Heart left ventricle (tissue), 16 donors: ENCODE measurements around the gene MAPK8IP2. TPM values are rescaled to one million over a fixed set of nuclear protein-coding genes. Genes with fewer than 3 reads are reported as not detected.
A peak's percentile ranks its signal among the peaks of the same experiment; 100 is the strongest.

ENCODE experiments used
- ATAC-seq, 4 donors: fragments of 200-7000 bp; cut with Tn5 transposase; one replicate each; pipeline ENCODE4 v1.9.1; 2020 to 2022; ENCODE audit warnings: moderate library complexity in 4 of 4, mild to moderate bottlenecking in 3 of 4, moderate number of reproducible peaks in 1 of 4
- DNase-seq, 5 donors: peaks; one replicate each; pipeline ENCODE4 v3.0.0-alpha.2; 2020
- H3K27ac ChIP-seq, 12 donors: fragments of 200-600 bp; sonication (generic) in 4 of 12; one replicate each; pipeline versions ENCODE4 v1.5.0 to v1.8.0; 2016 to 2022; ENCODE audit warnings: mild to moderate bottlenecking in 2 of 12
- H3K27me3 ChIP-seq, 9 donors: fragments of 200-600 bp; sonication (generic) in 2 of 9; one replicate each; pipeline versions ENCODE4 v1.5.1 to v1.8.0; 2016 to 2022; ENCODE audit warnings: mild to moderate bottlenecking in 3 of 9
- H3K36me3 ChIP-seq, 9 donors: fragments of 200-600 bp; sonication (generic) in 2 of 9; one replicate each; pipeline versions ENCODE4 v1.5.0 to v1.8.0; 2018 to 2022; ENCODE audit warnings: mild to moderate bottlenecking in 2 of 9
- H3K4me1 ChIP-seq, 12 donors: fragments of 200-600 bp; sonication (generic) in 4 of 12; one replicate each; pipeline versions ENCODE4 v1.5.0 to v1.8.0; 2016 to 2022; ENCODE audit warnings: mild to moderate bottlenecking in 3 of 12
- H3K4me3 ChIP-seq, 12 donors: fragments of 200-600 bp; sonication (generic) in 4 of 12; one replicate each; pipeline versions ENCODE4 v1.5.0 to v1.8.0; 2017 to 2022; ENCODE audit warnings: mild to moderate bottlenecking in 9 of 12, moderate library complexity in 4 of 12
- H3K9me3 ChIP-seq, 12 donors: fragments of 200-600 bp; sonication (generic) in 4 of 12; one replicate each; pipeline versions ENCODE4 v1.5.0 to v1.8.0; 2016 to 2022; ENCODE audit warnings: mild to moderate bottlenecking in 1 of 12
- POLR2A ChIP-seq, 2 donors: fragments of 450-650 bp; IDR thresholded peaks; one replicate each; pipeline ENCODE4 v1.6.1; 2017; ENCODE audit warnings: antibody characterized with exemption in 2 of 2, mild to moderate bottlenecking in 2 of 2, moderate library complexity in 2 of 2
- WGBS, 4 donors: extraction: QIAGEN DNeasy Blood & Tissue Kit in 2 of 4; methylation state at CpG; one replicate each; pipeline versions ENCODE4 v1.1.5 to v1.1.7; 2013 to 2018; 5-methylcytosine and 5-hydroxymethylcytosine counted together
- intact Hi-C, 10 donors: fragments of 100-400 bp; cut with DNase I; formaldehyde crosslinking; loops; one replicate each; pipeline versions ENCODE4 v1.11.1 to v1.14.2; 2022
- polyA plus RNA-seq, 2 donors: library from polyadenylated mRNA; stranded (reverse); fragments of 200-250 nt; gene quantifications; one replicate each; pipeline ENCODE4 v1.2.3, GENCODE V29; 2013
- total RNA-seq, 9 donors: library from RNA; depleted of rRNA in 2 of 9; stranded (reverse); fragments of >200 nt in 2 of 9; fragmentation: NEBNext Ultra II Directional in 3 of 9; extraction: Animal tissue kit (Norgen Biotek cat#: 25700) in 3 of 9; gene quantifications; one replicate each; pipeline versions ENCODE4 v1.1.0 to v1.2.4, GENCODE V29; 2016 to 2023
- TF ChIP-seq, protein P1 (sequence below), 12 donors: fragments of 200-600 bp; sonication (generic) in 4 of 12; IDR thresholded peaks; one replicate each; pipeline versions ENCODE4 v1.5.0 to v1.8.0; 2018 to 2022; ENCODE audit warnings: antibody characterized with exemption in 12 of 12, mild to moderate bottlenecking in 5 of 12
- donor health status: ischemic (EF 13 %, LVEDD 7.1; RV severe dilation, severe dysfunction).
- donor health status: healthy with polysubstance abuse.
- donor health status: DM: no; HTN: yes; CAD: no.
- donor health status: DM: no; HTN: no; CAD: no.
- donor health status: ischemic (EF 25% LVEDD 6.9; RV normal size, moderate dysfunction).
- donor health status: ischemic (EF 25% LVEDD 5.7; RV mildly dilated, moderate dysfunction).
- donor health status: healthy.
- donor health status: DM: yes; HTN: yes; CAD: no.
- donor health status: ischemic (EF 35%, LVEDD 5.7; RV mildly dilated, moderate dysfunction).
- donor health status: nonischemic (EF 11% LVEDD 7.7; RV severe dilation, severe dysfunction).
- donor health status: DM: yes; HTN: yes; CAD: no.
- donor health status: PGD.
- donor health status: ischemic (EF 29% LVEDD 5.4; RV normal size, mild dysfunction).
- donor health status: nonischemic (EF 23%, LVEDD 6.1; RV moderate dilation, normal function).

MAPK8IP2 gene
- total and polyA plus RNA-seq, 11 donors, result 0.09 to 0.79 (median 0.25) TPM

DNA sequence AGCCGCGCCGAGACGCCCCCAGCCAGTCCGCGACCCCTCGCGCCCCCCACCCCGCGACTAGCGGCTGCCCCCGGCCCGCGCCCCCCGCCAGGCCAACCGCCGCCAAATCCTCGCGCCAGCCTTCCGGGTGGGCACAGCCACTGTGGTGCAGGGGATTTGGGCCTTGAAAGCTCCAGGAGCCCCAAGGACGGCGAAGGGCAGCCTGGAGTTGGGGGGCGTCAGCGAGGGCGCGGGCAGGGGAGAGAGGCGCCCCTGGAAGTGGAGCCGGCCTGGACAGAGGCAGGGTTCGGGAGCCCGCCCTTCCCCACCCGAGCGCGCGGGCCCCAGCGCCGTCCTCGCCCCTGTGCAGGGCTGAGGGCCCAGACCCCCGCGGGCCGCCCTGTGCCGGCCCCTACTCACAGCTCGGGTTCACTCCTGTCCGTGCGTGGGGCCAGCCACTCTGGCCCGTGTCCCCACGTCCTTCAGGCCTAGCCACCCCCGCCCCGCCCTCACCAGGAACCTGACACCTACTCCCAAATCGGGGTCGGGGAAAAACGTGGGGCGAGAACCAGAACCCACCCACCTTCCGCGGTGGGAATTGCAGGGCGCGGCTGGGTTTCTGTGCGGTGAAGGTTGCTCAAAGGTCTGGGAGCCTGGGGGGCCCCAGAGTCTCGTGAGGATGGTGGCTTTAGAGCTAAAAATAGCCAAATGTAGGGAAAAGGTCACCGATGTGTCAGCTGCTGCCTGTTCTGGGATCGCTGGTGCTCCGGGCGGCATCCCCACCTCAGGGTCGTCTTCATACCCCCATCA is 22.4 kb upstream of the MAPK8IP2 start, which contains the start of gene CPT1B:
Gene CPT1B, minus strand, starts transcription at position 441 of the 789 bp plus-strand sequence. CDS start 512 bp downstream, outside the sequence.
- 19 to 25% (median 22%) methylated on average over 13 to 63 of the region's 63 CpGs for WGBS, 4 donors
- Histone ChIP-seq H3K27ac (peak within 1 kb of the TSS; percentile 81 to 100 (median 97)), H3K4me1 (peaks cover 0 to 82% (median 30%) of the 10 kb centered on the region in 12 donors), H3K36me3 (peaks cover 0 to 52% (median 32%) of the 10 kb centered on the region in 9 donors), H3K4me3 (peak within 1 kb of the TSS; percentile 22 to 73 (median 56)), H3K27me3 (no peaks in the 10 kb centered on the region), H3K9me3 (no peaks in the 10 kb centered on the region)
- peak in 4 of 5 donors; percentile 68 to 87 (median 78) for DNase-seq
- peak; percentile 1 to 36 (median 28) for ATAC-seq
- TF ChIP-seq, protein P1, sequence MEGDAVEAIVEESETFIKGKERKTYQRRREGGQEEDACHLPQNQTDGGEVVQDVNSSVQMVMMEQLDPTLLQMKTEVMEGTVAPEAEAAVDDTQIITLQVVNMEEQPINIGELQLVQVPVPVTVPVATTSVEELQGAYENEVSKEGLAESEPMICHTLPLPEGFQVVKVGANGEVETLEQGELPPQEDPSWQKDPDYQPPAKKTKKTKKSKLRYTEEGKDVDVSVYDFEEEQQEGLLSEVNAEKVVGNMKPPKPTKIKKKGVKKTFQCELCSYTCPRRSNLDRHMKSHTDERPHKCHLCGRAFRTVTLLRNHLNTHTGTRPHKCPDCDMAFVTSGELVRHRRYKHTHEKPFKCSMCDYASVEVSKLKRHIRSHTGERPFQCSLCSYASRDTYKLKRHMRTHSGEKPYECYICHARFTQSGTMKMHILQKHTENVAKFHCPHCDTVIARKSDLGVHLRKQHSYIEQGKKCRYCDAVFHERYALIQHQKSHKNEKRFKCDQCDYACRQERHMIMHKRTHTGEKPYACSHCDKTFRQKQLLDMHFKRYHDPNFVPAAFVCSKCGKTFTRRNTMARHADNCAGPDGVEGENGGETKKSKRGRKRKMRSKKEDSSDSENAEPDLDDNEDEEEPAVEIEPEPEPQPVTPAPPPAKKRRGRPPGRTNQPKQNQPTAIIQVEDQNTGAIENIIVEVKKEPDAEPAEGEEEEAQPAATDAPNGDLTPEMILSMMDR (IDR thresholded peaks at IDR 0.05), result peak in 7 of 12 donors; percentile 9 to 43 (median 21)
- TF ChIP-seq POLR2A (IDR thresholded peaks at IDR 0.05), result peak; percentile 31 to 60
- intact Hi-C loops, result loop anchor here in 2 of 10 donors (5.0 kb wide), 1 partner anchor 39 kb away; no protein-coding TSS in a partner anchor

- TF ChIP-seq POLR2A (IDR thresholded peaks at IDR 0.05), result no peak
- TF ChIP-seq, protein P1 (IDR thresholded peaks at IDR 0.05), result no peak
- H3K27ac ChIP-seq, result peak overlapping the region; percentile 81 to 100 (median 97)
- intact Hi-C loops, result loop anchor here in 2 of 10 donors (5.0 kb wide), 1 partner anchor 38 kb away; no protein-coding TSS in a partner anchor
- H3K4me1 ChIP-seq, result peaks cover 3 to 83% (median 35%) of the 10 kb centered on the region in 12 donors
- WGBS, 4 donors, result 43 to 60% (median 53%) methylated on average over 8 of the region's 8 CpGs
- ATAC-seq (no peak), DNase-seq (no peak)
- no peaks in the 10 kb centered on the region for H3K9me3 ChIP-seq
- no peaks in the 10 kb centered on the region for H3K27me3 ChIP-seq
- peak overlapping the region in 5 of 12 donors; percentile 57 to 73 (median 60) for H3K4me3 ChIP-seq
- H3K36me3 ChIP-seq, result peaks cover 0 to 45% (median 26%) of the 10 kb centered on the region in 9 donors
Observed at GRCh38 chr22:50578776-50579310, 21.8 kb upstream of the MAPK8IP2 start.

DNA sequence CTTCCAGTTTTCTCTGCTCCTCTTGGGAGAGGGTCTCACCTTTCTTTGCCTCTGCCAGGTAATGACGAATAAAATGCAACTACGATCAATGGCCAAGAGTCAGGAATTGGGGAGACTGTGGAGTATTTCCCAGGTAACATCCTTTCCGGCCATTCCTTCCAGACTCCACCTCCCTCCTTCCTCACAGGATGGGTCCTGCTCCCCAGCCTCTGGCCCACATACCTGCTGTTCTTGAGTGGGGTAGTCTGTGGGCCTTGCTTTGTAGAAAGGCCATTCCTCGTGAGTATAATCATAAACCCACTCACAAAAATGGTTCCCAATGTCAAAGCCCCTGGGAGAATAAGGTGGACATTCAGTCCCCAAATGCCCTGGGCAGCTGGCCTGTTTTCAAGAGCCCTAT is 20.8 kb upstream of the MAPK8IP2 start:
- intact Hi-C loops, result loop anchor here in 3 of 10 donors (5.0 kb wide), 2 partner anchors 38 to 72 kb away; partner anchors contain the start of genes LMF2 (in 1 of the 3) and NCAPH2 (in 1 of the 3)
- Histone ChIP-seq H3K9me3 (no peaks in the 10 kb centered on the region), H3K36me3 (peaks cover 0 to 36% (median 19%) of the 10 kb centered on the region in 9 donors), H3K4me3 (no peak overlapping the region), H3K27ac (peak overlapping the region in 11 of 12 donors; percentile 81 to 100 (median 98)), H3K4me1 (peaks cover 3 to 78% (median 36%) of the 10 kb centered on the region in 12 donors), H3K27me3 (no peaks in the 10 kb centered on the region)
- ATAC-seq (no peak), DNase-seq (no peak)
- no peak for TF ChIP-seq POLR2A (IDR thresholded peaks at IDR 0.05)
- TF ChIP-seq, protein P1 (IDR thresholded peaks at IDR 0.05), result no peak
- 94 to 97% (median 96%) methylated on average over 4 of the region's 4 CpGs for WGBS, 4 donors
